ENCODE measurements around the gene ACIN1. TPM values are rescaled to one million over a fixed set of nuclear protein-coding genes. Genes with fewer than 3 reads are reported as not detected.
A peak's percentile ranks its signal among the peaks of the same experiment; 100 is the strongest.

The ACIN1 gene
- total and polyA plus RNA-seq, 2 of the 13 experiments (the other 11 are each of a cell fraction or from before 2014, with no cell fraction given) = 165 to 183 TPM

DNA sequence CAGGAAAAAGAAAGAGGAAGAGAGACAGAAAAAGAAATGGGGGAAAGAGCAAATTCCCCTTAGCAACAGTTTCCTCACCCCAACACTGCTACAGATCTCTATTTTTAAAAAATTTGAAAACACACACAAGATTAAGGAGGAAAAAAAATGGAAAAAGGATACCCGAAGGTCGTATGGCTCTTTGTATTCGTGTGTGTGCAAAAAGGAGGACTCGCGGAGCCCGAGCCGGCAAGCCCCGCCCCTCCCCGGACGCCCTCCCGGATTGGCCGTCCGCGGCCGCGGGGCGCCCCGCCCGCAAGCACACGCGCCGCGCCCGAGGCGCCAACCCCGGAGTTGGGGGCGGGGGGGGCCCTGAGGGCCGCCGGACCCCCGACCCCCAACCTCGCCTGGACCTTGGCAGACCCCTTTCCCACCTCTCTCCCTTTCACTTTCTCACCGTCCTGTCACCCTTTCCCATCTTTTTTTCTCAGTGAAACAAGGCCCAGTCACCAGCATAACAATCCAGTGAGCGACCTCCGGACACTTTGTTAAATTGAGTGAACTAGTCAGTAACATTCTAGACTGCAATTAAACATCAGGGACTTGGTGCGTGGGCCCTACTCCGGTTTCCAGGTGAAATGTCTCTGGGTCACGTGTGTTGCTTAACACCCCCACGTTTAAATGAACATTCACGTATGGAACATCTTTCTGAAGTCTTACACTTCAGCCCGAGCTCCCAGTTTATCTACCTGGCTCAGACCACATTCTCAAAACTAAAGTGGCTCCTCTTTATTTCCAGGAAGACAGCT lies 84.8 kb downstream of the ACIN1 start, which contains the start of gene C14orf93 (continued):
- TF ChIP-seq ZNF839 (CRISPR knock-in tag; IDR thresholded peaks at IDR 0.05; ENCODE audit: borderline replicate concordance) = peak; percentile 50; the same call in 1 of the 2 replicates
- TF ChIP-seq, protein P1, sequence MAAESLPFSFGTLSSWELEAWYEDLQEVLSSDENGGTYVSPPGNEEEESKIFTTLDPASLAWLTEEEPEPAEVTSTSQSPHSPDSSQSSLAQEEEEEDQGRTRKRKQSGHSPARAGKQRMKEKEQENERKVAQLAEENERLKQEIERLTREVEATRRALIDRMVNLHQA (CRISPR knock-in tag; IDR thresholded peaks at IDR 0.05) = no peak
- no peak for TF ChIP-seq ZNF431 (CRISPR knock-in tag; IDR thresholded peaks at IDR 0.05; ENCODE audit: borderline replicate concordance, low read depth)
- TF ChIP-seq, protein P2, sequence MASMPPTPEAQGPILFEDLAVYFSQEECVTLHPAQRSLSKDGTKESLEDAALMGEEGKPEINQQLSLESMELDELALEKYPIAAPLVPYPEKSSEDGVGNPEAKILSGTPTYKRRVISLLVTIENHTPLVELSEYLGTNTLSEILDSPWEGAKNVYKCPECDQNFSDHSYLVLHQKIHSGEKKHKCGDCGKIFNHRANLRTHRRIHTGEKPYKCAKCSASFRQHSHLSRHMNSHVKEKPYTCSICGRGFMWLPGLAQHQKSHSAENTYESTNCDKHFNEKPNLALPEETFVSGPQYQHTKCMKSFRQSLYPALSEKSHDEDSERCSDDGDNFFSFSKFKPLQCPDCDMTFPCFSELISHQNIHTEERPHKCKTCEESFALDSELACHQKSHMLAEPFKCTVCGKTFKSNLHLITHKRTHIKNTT (CRISPR knock-in tag; IDR thresholded peaks at IDR 0.05) = no peak
- TF ChIP-seq, protein P3, sequence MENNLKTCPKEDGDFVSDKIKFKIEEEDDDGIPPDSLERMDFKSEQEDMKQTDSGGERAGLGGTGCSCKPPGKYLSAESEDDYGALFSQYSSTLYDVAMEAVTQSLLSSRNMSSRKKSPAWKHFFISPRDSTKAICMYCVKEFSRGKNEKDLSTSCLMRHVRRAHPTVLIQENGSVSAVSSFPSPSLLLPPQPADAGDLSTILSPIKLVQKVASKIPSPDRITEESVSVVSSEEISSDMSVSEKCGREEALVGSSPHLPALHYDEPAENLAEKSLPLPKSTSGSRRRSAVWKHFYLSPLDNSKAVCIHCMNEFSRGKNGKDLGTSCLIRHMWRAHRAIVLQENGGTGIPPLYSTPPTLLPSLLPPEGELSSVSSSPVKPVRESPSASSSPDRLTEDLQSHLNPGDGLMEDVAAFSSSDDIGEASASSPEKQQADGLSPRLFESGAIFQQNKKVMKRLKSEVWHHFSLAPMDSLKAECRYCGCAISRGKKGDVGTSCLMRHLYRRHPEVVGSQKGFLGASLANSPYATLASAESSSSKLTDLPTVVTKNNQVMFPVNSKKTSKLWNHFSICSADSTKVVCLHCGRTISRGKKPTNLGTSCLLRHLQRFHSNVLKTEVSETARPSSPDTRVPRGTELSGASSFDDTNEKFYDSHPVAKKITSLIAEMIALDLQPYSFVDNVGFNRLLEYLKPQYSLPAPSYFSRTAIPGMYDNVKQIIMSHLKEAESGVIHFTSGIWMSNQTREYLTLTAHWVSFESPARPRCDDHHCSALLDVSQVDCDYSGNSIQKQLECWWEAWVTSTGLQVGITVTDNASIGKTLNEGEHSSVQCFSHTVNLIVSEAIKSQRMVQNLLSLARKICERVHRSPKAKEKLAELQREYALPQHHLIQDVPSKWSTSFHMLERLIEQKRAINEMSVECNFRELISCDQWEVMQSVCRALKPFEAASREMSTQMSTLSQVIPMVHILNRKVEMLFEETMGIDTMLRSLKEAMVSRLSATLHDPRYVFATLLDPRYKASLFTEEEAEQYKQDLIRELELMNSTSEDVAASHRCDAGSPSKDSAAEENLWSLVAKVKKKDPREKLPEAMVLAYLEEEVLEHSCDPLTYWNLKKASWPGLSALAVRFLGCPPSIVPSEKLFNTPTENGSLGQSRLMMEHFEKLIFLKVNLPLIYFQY (CRISPR knock-in tag; IDR thresholded peaks at IDR 0.05; ENCODE audit: borderline replicate concordance) = no peak; the same call in 1 of the 2 replicates
- no peak for TF ChIP-seq FOXA1 (IDR thresholded peaks at IDR 0.05)
- TF ChIP-seq FOXA1 (CRISPR knock-in tag; IDR thresholded peaks at IDR 0.05) = 0 out of 2 replicates have a peak, but pooled peaks have one; percentile 13
- TF ChIP-seq SRSF4 (IDR thresholded peaks at IDR 0.05; ENCODE audit: low read depth, low read length, poor library complexity, severe bottlenecking) = no peak
- TF ChIP-seq, protein P4, sequence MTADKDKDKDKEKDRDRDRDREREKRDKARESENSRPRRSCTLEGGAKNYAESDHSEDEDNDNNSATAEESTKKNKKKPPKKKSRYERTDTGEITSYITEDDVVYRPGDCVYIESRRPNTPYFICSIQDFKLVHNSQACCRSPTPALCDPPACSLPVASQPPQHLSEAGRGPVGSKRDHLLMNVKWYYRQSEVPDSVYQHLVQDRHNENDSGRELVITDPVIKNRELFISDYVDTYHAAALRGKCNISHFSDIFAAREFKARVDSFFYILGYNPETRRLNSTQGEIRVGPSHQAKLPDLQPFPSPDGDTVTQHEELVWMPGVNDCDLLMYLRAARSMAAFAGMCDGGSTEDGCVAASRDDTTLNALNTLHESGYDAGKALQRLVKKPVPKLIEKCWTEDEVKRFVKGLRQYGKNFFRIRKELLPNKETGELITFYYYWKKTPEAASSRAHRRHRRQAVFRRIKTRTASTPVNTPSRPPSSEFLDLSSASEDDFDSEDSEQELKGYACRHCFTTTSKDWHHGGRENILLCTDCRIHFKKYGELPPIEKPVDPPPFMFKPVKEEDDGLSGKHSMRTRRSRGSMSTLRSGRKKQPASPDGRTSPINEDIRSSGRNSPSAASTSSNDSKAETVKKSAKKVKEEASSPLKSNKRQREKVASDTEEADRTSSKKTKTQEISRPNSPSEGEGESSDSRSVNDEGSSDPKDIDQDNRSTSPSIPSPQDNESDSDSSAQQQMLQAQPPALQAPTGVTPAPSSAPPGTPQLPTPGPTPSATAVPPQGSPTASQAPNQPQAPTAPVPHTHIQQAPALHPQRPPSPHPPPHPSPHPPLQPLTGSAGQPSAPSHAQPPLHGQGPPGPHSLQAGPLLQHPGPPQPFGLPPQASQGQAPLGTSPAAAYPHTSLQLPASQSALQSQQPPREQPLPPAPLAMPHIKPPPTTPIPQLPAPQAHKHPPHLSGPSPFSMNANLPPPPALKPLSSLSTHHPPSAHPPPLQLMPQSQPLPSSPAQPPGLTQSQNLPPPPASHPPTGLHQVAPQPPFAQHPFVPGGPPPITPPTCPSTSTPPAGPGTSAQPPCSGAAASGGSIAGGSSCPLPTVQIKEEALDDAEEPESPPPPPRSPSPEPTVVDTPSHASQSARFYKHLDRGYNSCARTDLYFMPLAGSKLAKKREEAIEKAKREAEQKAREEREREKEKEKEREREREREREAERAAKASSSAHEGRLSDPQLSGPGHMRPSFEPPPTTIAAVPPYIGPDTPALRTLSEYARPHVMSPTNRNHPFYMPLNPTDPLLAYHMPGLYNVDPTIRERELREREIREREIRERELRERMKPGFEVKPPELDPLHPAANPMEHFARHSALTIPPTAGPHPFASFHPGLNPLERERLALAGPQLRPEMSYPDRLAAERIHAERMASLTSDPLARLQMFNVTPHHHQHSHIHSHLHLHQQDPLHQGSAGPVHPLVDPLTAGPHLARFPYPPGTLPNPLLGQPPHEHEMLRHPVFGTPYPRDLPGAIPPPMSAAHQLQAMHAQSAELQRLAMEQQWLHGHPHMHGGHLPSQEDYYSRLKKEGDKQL (CRISPR knock-in tag; IDR thresholded peaks at IDR 0.05; ENCODE audit: low read depth) = no peak
- TF ChIP-seq HNRNPK (IDR thresholded peaks at IDR 0.05; ENCODE audit: low read depth, low read length, poor library complexity, severe bottlenecking) = peak; percentile 74
- no peak for TF ChIP-seq ZEB1 (IDR thresholded peaks at IDR 0.05; ENCODE audit: insufficient replicate concordance, low read depth)
- TF ChIP-seq DR1 (CRISPR knock-in tag; IDR thresholded peaks at IDR 0.05) = no peak
- TF ChIP-seq SAP130 (CRISPR knock-in tag; IDR thresholded peaks at IDR 0.05; ENCODE audit: low read depth) = peak; percentile 46; the same call in 1 of the 2 replicates
- no peak for TF ChIP-seq ZNF652 (CRISPR knock-in tag; IDR thresholded peaks at IDR 0.05; ENCODE audit: borderline replicate concordance, low read depth)
- TF ChIP-seq NONO (IDR thresholded peaks at IDR 0.05) = no peak
- no peak for TF ChIP-seq NONO (CRISPR knock-in tag; conservative IDR thresholded peaks at IDR 0.05)
- TF ChIP-seq MAF1 (CRISPR knock-in tag; IDR thresholded peaks at IDR 0.05; ENCODE audit: borderline replicate concordance) = peak; percentile 22; the same call in 1 of the 2 replicates

Data from HepG2 (cell line).